Mesenchymal stem cell (in vitro differentiated cells and primary cell): ENCODE results near the gene GABRA1.

Experiments used
- DNase-seq: peaks from one replicate; pipeline ENCODE4 v3.0.0-alpha.2; 2013
- H2AFZ ChIP-seq: one replicate; pipeline ENCODE4 v1.6.1; 2013; ENCODE audit warnings: low read depth, mild to moderate bottlenecking, control low read depth, inconsistent platforms, low read length, moderate library complexity
- H2AK5ac ChIP-seq: 2 replicates; pipeline ENCODE4 v1.6.1; 2013; ENCODE audit warnings: low read length, moderate library complexity, mild to moderate bottlenecking, inconsistent platforms; ENCODE audit not compliant: severe bottlenecking
- H2BK120ac ChIP-seq: one replicate; pipeline ENCODE4 v1.6.1; 2013; ENCODE audit warnings: low read depth, mild to moderate bottlenecking, inconsistent platforms, low read length, moderate library complexity
- H2BK12ac ChIP-seq, 2 experiments: one replicate each; pipeline ENCODE4 v1.6.1; 2013; ENCODE audit warnings: inconsistent platforms in 2 of 2, low read length in 2 of 2, mild to moderate bottlenecking in 2 of 2, moderate library complexity in 2 of 2, control low read depth in 1 of 2
- H2BK15ac ChIP-seq: one replicate; pipeline ENCODE4 v1.6.1; 2013; ENCODE audit warnings: mild to moderate bottlenecking, low read depth, inconsistent platforms; ENCODE audit not compliant: poor library complexity, severe bottlenecking
- H2BK5ac ChIP-seq: 2 replicates; pipeline ENCODE4 v1.6.1; 2013; ENCODE audit warnings: low read depth, mild to moderate bottlenecking, low read length, control low read depth, inconsistent platforms; ENCODE audit not compliant: poor library complexity, severe bottlenecking
- H3K14ac ChIP-seq, 2 experiments: one replicate each; pipeline ENCODE4 v1.6.1; 2013; ENCODE audit warnings: inconsistent platforms in 2 of 2, low read length in 2 of 2, control low read depth in 1 of 2, mild to moderate bottlenecking in 1 of 2, moderate library complexity in 1 of 2
- H3K18ac ChIP-seq, 2 experiments: one replicate each; pipeline ENCODE4 v1.6.1; 2013; ENCODE audit warnings: inconsistent platforms in 2 of 2, low read length in 2 of 2, control low read depth in 1 of 2, low read depth in 1 of 2, mild to moderate bottlenecking in 1 of 2
- H3K23ac ChIP-seq, 2 experiments: one replicate each; pipeline ENCODE4 v1.6.1; 2013; ENCODE audit warnings: inconsistent platforms in 2 of 2, low read length in 2 of 2, mild to moderate bottlenecking in 2 of 2, moderate library complexity in 2 of 2, control low read depth in 1 of 2
- H3K27ac ChIP-seq: 2 replicates; pipeline ENCODE4 v1.5.1; 2013; ENCODE audit warnings: mild to moderate bottlenecking, moderate library complexity, low read length, control low read depth, inconsistent platforms; ENCODE audit not compliant: poor library complexity, severe bottlenecking
- H3K27me3 ChIP-seq, 2 experiments: 2 replicates each; pipeline versions ENCODE4 v1.6.1 to v1.7.0; 2013; ENCODE audit warnings: low read length in 2 of 2, mild to moderate bottlenecking in 2 of 2, moderate library complexity in 2 of 2, control low read depth in 1 of 2, inconsistent platforms in 1 of 2; ENCODE audit not compliant: control insufficient read depth in 1 of 2, insufficient read depth in 1 of 2
- H3K36me3 ChIP-seq, 2 experiments: 2 replicates each; pipeline versions ENCODE4 v1.6.1 to v1.7.0; 2013; ENCODE audit warnings: low read length in 2 of 2, control low read depth in 1 of 2, inconsistent platforms in 1 of 2, low read depth in 1 of 2, mild to moderate bottlenecking in 1 of 2; ENCODE audit not compliant: insufficient read depth in 2 of 2, control insufficient read depth in 1 of 2
- H3K4ac ChIP-seq, 2 experiments: one replicate each; pipeline ENCODE4 v1.6.1; 2013; ENCODE audit warnings: inconsistent platforms in 2 of 2, low read length in 2 of 2, mild to moderate bottlenecking in 2 of 2, moderate library complexity in 2 of 2, control low read depth in 1 of 2, low read depth in 1 of 2
- H3K4me1 ChIP-seq: 2 replicates; pipeline ENCODE4 v1.6.1; 2013; ENCODE audit warnings: low read depth, low read length, control low read depth; ENCODE audit not compliant: control insufficient read depth, insufficient read depth
- H3K4me2 ChIP-seq: 2 replicates; pipeline ENCODE4 v1.6.1; 2013; ENCODE audit warnings: low read length, mild to moderate bottlenecking, inconsistent platforms; ENCODE audit not compliant: poor library complexity, severe bottlenecking
- H3K4me3 ChIP-seq, 2 experiments: 2 replicates each; pipeline versions ENCODE4 v1.5.1 to v1.7.0; 2013; ENCODE audit warnings: low read length in 2 of 2, mild to moderate bottlenecking in 2 of 2, control low read depth in 1 of 2, low read depth in 1 of 2; ENCODE audit not compliant: insufficient read depth in 1 of 2
- H3K79me1 ChIP-seq: replicated peaks from 2 replicates; pipeline ENCODE4 v1.6.1; 2013; ENCODE audit warnings: mild to moderate bottlenecking, control low read depth, low read length, inconsistent platforms; ENCODE audit not compliant: poor library complexity, severe bottlenecking
- H3K9ac ChIP-seq: 2 replicates; pipeline ENCODE4 v1.7.0; 2013; ENCODE audit warnings: mild to moderate bottlenecking, low read length, moderate library complexity
- H3K9me3 ChIP-seq: 2 replicates; pipeline ENCODE4 v1.7.0; 2013; ENCODE audit warnings: mild to moderate bottlenecking, low read length; ENCODE audit not compliant: control insufficient read depth
- H4K8ac ChIP-seq: one replicate; pipeline ENCODE4 v1.6.1; 2013; ENCODE audit warnings: inconsistent platforms, mild to moderate bottlenecking, low read length, moderate library complexity
- H4K91ac ChIP-seq: one replicate; pipeline ENCODE4 v1.6.1; 2013; ENCODE audit warnings: mild to moderate bottlenecking, low read length, inconsistent platforms
- WGBS: methylation state at CpG from one replicate; pipeline ENCODE4 v1.1.7; 2013; ENCODE audit warnings: mixed read lengths; 5-methylcytosine and 5-hydroxymethylcytosine counted together

GABRA1 gene

GRCh38 chr5:161921781-161922180 lies 73.9 kb downstream of the GABRA1 start:
- H3K4me2 ChIP-seq = no peak overlapping the region
- WGBS = 14% methylated on average over 1 of the region's 1 CpG
- no peaks in the 10 kb centered on the region for H3K4me1 ChIP-seq

GRCh38 chr5:161924270-161924669 lies 76.3 kb downstream of the GABRA1 start:
- no peak overlapping the region for H4K91ac ChIP-seq
- H3K36me3 ChIP-seq = no peaks in the 10 kb centered on the region
- H2AK5ac ChIP-seq = no peak overlapping the region
- no peak for DNase-seq
- H3K14ac ChIP-seq = no peak overlapping the region
- WGBS = no CpG with 5 or more reads among the region's 3 CpGs
- H3K27me3 ChIP-seq = no peaks in the 10 kb centered on the region
- H2BK120ac ChIP-seq = no peak overlapping the region
- no peaks in the 10 kb centered on the region for H3K9me3 ChIP-seq
- H3K18ac ChIP-seq = no peak overlapping the region
- no peak overlapping the region for H2BK15ac ChIP-seq
- H2BK12ac ChIP-seq = no peak overlapping the region
- no peak overlapping the region for H2AFZ ChIP-seq
- H3K23ac ChIP-seq = no peak overlapping the region
- no peak overlapping the region for H2BK5ac ChIP-seq
- no peak overlapping the region for H3K4me2 ChIP-seq
- H3K4me1 ChIP-seq = no peaks in the 10 kb centered on the region
- no peak overlapping the region for H4K8ac ChIP-seq
- no peak overlapping the region for H3K27ac ChIP-seq
- no peak overlapping the region for H3K4ac ChIP-seq
- H3K9ac ChIP-seq = no peak overlapping the region
- no peak overlapping the region for H3K4me3 ChIP-seq
- H3K79me1 ChIP-seq = no peaks in the 10 kb centered on the region

More at GRCh38 chr5:161921781-161922180, 73.9 kb downstream of the GABRA1 start:
- H2BK15ac ChIP-seq = no peak overlapping the region
- H3K4me3 ChIP-seq = no peak overlapping the region
- H3K23ac ChIP-seq = no peak overlapping the region
- no peak overlapping the region for H4K91ac ChIP-seq
- no peaks in the 10 kb centered on the region for H3K27me3 ChIP-seq
- H2BK120ac ChIP-seq = no peak overlapping the region
- H3K4ac ChIP-seq = no peak overlapping the region
- no peak overlapping the region for H2AFZ ChIP-seq
- no peak overlapping the region for H3K18ac ChIP-seq
- no peaks in the 10 kb centered on the region for H3K79me1 ChIP-seq
- no peak overlapping the region for H3K27ac ChIP-seq
- H2BK12ac ChIP-seq = no peak overlapping the region
- no peak overlapping the region for H3K9ac ChIP-seq
- H3K36me3 ChIP-seq = no peaks in the 10 kb centered on the region
- no peak overlapping the region for H2AK5ac ChIP-seq
- H4K8ac ChIP-seq = no peak overlapping the region
- no peak for DNase-seq
- H3K9me3 ChIP-seq = no peaks in the 10 kb centered on the region
- H3K14ac ChIP-seq = no peak overlapping the region
- no peak overlapping the region for H2BK5ac ChIP-seq

- Histone ChIP-seq H3K27ac (no peak overlapping the region), H2AK5ac (no peak overlapping the region), H3K27me3 (no peaks in the 10 kb centered on the region), H2BK12ac (no peak overlapping the region), H2AFZ (no peak overlapping the region), H2BK120ac (no peak overlapping the region), H3K9me3 (no peaks in the 10 kb centered on the region), H3K23ac (no peak overlapping the region), H3K14ac (no peak overlapping the region), H3K4me1 (no peaks in the 10 kb centered on the region), H3K36me3 (no peaks in the 10 kb centered on the region), H3K4ac (no peak overlapping the region), H2BK5ac (no peak overlapping the region), H3K4me2 (no peak overlapping the region), H3K18ac (no peak overlapping the region), H4K91ac (no peak overlapping the region), H3K4me3 (no peak overlapping the region), H3K79me1 (no peaks in the 10 kb centered on the region), H2BK15ac (no peak overlapping the region), H3K9ac (no peak overlapping the region), H4K8ac (no peak overlapping the region)
- WGBS = 68% methylated on average over 4 of the region's 4 CpGs
- no peak for DNase-seq
Observed at GRCh38 chr5:161925960-161926359, 78.0 kb downstream of the GABRA1 start.

- Histone ChIP-seq H4K8ac (no peak overlapping the region), H2BK12ac (no peak overlapping the region), H3K4me3 (no peak overlapping the region), H3K14ac (no peak overlapping the region), H2BK120ac (no peak overlapping the region), H3K9me3 (no peaks in the 10 kb centered on the region), H2BK5ac (no peak overlapping the region), H2AK5ac (no peak overlapping the region), H3K18ac (no peak overlapping the region), H3K36me3 (no peaks in the 10 kb centered on the region), H3K79me1 (no peaks in the 10 kb centered on the region), H4K91ac (no peak overlapping the region), H3K9ac (no peak overlapping the region), H3K4ac (no peak overlapping the region), H3K27ac (no peak overlapping the region), H3K4me2 (no peak overlapping the region), H3K23ac (no peak overlapping the region), H3K27me3 (no peaks in the 10 kb centered on the region), H2AFZ (no peak overlapping the region), H3K4me1 (no peaks in the 10 kb centered on the region), H2BK15ac (no peak overlapping the region)
- no peak for DNase-seq
- WGBS = 65% methylated on average over 3 of the region's 3 CpGs
Observed at GRCh38 chr5:161934486-161934885, 86.6 kb downstream of the GABRA1 start.
